ENCODE results near the gene THBD.

The THBD gene

DNA sequence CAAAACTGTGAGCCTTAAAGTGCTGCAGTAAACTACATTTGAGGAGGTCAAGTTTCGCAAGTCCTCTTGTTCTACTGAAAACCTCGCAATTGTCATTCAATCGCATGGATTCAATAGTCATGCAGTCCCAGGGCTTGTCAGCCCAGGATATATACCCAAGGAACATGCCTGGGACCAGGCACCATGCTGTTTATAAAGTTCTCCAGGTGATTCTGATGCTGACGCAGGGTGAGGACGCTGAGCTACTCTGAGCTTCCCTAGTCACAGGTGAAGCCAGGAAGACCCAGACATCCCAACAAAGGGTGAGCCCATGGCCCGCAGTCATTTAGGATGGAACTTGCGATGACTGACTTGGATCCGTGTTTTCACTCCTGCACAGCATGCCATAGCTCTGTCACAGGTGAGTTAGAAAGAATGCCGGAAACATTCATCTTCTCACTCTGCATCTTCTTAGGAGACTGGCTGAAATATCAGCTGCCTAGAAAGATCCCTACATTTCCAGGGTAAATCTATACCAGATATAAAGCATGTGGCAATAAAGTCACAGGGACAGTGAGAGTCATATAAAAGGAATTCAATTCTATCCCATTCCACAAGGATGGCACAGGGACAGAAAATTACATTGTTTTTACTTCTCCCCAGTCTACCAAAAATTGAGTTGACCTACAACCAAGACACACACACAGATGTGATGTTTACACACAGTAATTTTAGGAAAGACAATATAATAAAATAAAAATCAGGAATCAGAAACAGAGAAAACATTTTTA, 41.4 kb downstream of the THBD start:
- TF ChIP-seq, protein P1, sequence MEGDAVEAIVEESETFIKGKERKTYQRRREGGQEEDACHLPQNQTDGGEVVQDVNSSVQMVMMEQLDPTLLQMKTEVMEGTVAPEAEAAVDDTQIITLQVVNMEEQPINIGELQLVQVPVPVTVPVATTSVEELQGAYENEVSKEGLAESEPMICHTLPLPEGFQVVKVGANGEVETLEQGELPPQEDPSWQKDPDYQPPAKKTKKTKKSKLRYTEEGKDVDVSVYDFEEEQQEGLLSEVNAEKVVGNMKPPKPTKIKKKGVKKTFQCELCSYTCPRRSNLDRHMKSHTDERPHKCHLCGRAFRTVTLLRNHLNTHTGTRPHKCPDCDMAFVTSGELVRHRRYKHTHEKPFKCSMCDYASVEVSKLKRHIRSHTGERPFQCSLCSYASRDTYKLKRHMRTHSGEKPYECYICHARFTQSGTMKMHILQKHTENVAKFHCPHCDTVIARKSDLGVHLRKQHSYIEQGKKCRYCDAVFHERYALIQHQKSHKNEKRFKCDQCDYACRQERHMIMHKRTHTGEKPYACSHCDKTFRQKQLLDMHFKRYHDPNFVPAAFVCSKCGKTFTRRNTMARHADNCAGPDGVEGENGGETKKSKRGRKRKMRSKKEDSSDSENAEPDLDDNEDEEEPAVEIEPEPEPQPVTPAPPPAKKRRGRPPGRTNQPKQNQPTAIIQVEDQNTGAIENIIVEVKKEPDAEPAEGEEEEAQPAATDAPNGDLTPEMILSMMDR (IDR thresholded peaks at IDR 0.05; ENCODE audit: insufficient read depth, low read depth, low read length, missing control alignments): no peak
- DNase-seq (ENCODE audit: low read depth): no peak
- H3K4me3 ChIP-seq (ENCODE audit: low read depth, low read length): no peak overlapping the region

DNA sequence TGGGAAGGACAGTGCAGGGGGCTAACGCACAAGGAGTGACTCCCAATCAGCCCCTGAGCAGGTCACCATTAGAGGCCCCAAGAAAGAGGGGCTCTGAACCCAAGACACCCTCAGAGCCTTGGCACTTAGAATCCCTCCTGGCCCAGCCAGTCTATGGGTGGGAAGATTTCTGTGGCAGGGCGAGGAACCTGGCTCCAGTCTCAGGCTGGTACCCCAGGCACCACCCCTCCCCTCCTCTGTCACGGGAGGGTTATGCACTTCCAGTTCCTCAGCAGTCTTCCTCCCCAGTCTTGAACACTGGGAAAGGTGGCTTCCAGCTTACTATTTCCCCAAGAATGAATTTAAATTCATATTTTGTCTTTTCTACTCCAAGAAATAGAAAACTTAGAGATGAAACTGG, 42.0 kb downstream of the THBD start:
- TF ChIP-seq, protein P1 (IDR thresholded peaks at IDR 0.05; ENCODE audit: insufficient read depth, low read depth, low read length, missing control alignments): no peak
- DNase-seq (ENCODE audit: low read depth): no peak
- no peak overlapping the region for H3K4me3 ChIP-seq (ENCODE audit: low read depth, low read length)

DNA sequence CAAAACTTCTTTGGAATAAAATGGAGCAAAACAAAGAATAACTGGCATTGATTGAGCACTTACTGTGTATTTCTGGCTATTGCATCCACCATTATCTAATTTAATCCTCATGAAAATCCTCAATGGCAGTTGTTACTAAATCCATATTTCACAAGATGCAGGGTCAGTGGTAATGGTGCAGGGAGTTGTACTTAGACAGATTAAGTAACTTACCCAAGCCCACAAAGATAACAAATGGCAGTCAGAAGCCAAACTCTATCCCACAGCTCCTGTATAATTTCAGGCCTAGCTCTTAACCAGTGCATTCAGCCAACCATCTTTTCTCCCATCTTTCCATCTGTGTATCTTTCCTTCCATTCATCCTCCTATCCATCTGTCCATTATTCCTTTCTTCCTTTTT, 43.7 kb downstream of the THBD start:
- no peak overlapping the region for H3K4me3 ChIP-seq (ENCODE audit: low read depth, low read length)
- TF ChIP-seq, protein P1 (IDR thresholded peaks at IDR 0.05; ENCODE audit: insufficient read depth, low read depth, low read length, missing control alignments): no peak
- no peak for DNase-seq (ENCODE audit: low read depth)

DNA sequence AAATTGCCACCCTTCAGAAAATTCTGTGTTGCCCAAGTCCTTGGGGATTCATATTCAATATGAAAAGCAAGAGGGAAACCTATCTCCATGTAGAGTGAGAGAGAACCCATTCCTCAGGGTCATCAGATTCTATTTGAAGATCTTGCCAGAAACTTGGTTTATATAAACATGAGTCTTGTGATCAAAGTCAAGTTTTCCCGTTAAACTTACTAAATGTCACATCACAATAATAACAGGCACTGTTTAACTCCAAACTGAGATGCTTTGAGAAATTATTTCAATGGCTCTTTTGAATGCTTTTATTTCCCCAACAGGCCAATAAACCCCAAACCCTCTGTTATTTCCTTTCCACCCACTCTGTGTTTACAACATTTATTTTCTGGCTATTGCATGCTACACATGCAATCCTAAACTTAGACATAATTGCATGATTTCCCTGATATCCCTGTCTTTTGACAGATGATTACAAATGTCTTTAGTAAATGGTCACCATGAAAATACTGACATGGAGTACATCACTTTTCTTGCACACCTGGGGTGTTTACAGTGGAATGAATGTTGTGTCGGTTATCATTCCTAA, 45.5 kb downstream of the THBD start:
- DNase-seq (ENCODE audit: low read depth): no peak
- TF ChIP-seq, protein P1 (IDR thresholded peaks at IDR 0.05; ENCODE audit: insufficient read depth, low read depth, low read length, missing control alignments): no peak
- H3K4me3 ChIP-seq (ENCODE audit: low read depth, low read length): no peak overlapping the region

DNA sequence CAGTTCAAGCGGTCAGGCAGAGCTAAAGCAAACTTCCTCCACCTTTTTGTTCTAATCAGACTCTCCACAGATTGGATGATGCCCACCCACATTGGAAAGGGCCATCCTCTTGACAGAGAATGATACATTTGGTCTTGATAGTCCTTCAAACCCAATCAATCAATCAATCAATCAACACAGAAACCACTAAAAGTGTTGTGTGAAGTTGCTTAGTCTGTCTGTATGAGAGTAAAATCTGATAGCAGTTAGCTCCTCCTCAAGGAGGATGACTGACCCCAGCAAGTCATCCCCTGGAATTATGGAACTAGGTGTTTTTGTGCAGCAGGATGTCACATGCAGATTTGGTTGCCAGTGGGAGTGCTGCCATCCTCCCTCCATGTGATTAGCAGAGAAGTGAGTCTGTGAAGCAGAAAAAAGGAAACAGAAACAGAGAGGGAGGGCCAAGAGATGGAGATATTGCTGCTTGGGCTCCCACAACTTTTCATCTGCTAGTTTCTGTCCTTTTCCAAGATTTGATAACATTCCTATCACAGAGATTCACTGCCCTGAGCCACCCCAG, 46.3 kb downstream of the THBD start:
- TF ChIP-seq, protein P1 (IDR thresholded peaks at IDR 0.05; ENCODE audit: insufficient read depth, low read depth, low read length, missing control alignments): no peak
- DNase-seq (ENCODE audit: low read depth): no peak

DNA sequence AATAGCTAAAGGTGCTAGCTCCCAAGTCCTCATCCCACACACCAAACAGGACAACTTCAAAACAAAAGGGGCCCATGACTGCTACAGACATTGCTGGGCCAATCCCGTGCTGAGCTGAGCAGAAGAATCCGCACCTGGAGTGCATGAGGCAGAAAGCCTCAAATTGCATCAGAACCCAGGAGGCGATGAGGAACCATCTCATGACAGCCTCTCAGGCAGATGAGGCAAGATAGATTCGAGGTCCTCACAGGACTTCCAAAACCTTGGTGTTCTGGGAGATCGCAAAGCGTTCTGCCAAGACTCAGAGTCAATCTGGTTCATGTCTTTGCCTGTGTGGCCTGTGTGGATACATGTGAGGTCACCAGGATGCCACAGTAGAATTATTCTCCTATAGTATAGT, 47.2 kb downstream of the THBD start:
- H3K4me3 ChIP-seq (ENCODE audit: low read depth, low read length): no peak overlapping the region
- DNase-seq (ENCODE audit: low read depth): no peak
- TF ChIP-seq, protein P1 (IDR thresholded peaks at IDR 0.05; ENCODE audit: insufficient read depth, low read depth, low read length, missing control alignments): no peak

More for the DNA sequence above, 46.3 kb downstream of the THBD start:
- no peak overlapping the region for H3K4me3 ChIP-seq (ENCODE audit: low read depth, low read length)
